Femur (tissue), 1 donor: ENCODE results near the gene MERTK.
"Not testable (repeated sequence)": the region's sequence is repeated elsewhere in the genome, so short reads cannot be mapped to it uniquely, and the experiment has no call there.

Source experiments
- DNase-seq: peaks from one replicate; pipeline ENCODE4 v3.0.0-alpha.2; 2017

MERTK gene

GRCh38 chr2:112018846-112019245 lies 120.4 kb downstream of the MERTK start:
- no peak for DNase-seq

- no peak for DNase-seq
Measured at GRCh38 chr2:112019569-112019982, 121.2 kb downstream of the MERTK start.

- no peak for DNase-seq
Measured at GRCh38 chr2:112020561-112020960, 122.2 kb downstream of the MERTK start.

GRCh38 chr2:112021290-112021689 lies 122.9 kb downstream of the MERTK start:
- DNase-seq, result no peak

GRCh38 chr2:112021781-112022231 lies 123.4 kb downstream of the MERTK start:
- no peak for DNase-seq

- DNase-seq, result no peak
Measured at GRCh38 chr2:112023707-112024106, 125.3 kb downstream of the MERTK start.

- DNase-seq, result no peak
Measured at GRCh38 chr2:112024231-112024630, 125.8 kb downstream of the MERTK start.

GRCh38 chr2:112024896-112025491 lies 126.6 kb downstream of the MERTK start:
- no peak for DNase-seq

GRCh38 chr2:112026509-112026908 lies 128.1 kb downstream of the MERTK start:
- no peak for DNase-seq

GRCh38 chr2:112027767-112028166 lies 129.4 kb downstream of the MERTK start:
- no peak for DNase-seq

- no peak for DNase-seq
Measured at GRCh38 chr2:112029164-112029563, 130.8 kb downstream of the MERTK start.

GRCh38 chr2:112031473-112032223 lies 133.2 kb downstream of the MERTK start:
- peak; percentile 48 for DNase-seq

- DNase-seq, result no peak
Measured at GRCh38 chr2:112032224-112032586, 133.8 kb downstream of the MERTK start.

GRCh38 chr2:112032689-112033465 lies 134.5 kb downstream of the MERTK start:
- peak; percentile 61 for DNase-seq

- DNase-seq, result no peak
Measured at GRCh38 chr2:112033600-112033999, 135.2 kb downstream of the MERTK start.

- DNase-seq, result no peak
Measured at GRCh38 chr2:112034924-112035323, 136.5 kb downstream of the MERTK start.

GRCh38 chr2:112035786-112036185 lies 137.4 kb downstream of the MERTK start:
- no peak for DNase-seq

- DNase-seq, result not testable (repeated sequence)
Measured at GRCh38 chr2:112039556-112039955, 141.1 kb downstream of the MERTK start.

- DNase-seq, result not testable (repeated sequence)
Measured at GRCh38 chr2:112040066-112040465, 141.7 kb downstream of the MERTK start.

GRCh38 chr2:112041460-112041859 lies 143.1 kb downstream of the MERTK start:
- not testable (repeated sequence) for DNase-seq

GRCh38 chr2:112045446-112046014 lies 147.1 kb downstream of the MERTK start:
- no peak for DNase-seq

- no peak for DNase-seq
Measured at GRCh38 chr2:112046231-112046630, 147.8 kb downstream of the MERTK start.

- DNase-seq, result no peak
Measured at GRCh38 chr2:112047537-112048235, 149.3 kb downstream of the MERTK start.
